OCI-LY3 (cell line): Measurements from ENCODE around the gene LMX1A.

Experiments used
- EZH2phosphoT487 ChIP-seq: fragments of 200-600 bp; shearing (Covaris generic); IDR thresholded peaks from 2 replicates; pipeline ENCODE4 v1.6.1; 2018; ENCODE audit warnings: antibody characterized with exemption, mixed run types, low read depth
- TF ChIP-seq, protein P1 (sequence below): fragments of 200-600, 300-600 bp; sonication (generic); IDR thresholded peaks from 2 replicates; pipeline ENCODE4 v1.5.1; 2014; ENCODE audit warnings: antibody characterized with exemption, low read length, low read depth

DNA sequence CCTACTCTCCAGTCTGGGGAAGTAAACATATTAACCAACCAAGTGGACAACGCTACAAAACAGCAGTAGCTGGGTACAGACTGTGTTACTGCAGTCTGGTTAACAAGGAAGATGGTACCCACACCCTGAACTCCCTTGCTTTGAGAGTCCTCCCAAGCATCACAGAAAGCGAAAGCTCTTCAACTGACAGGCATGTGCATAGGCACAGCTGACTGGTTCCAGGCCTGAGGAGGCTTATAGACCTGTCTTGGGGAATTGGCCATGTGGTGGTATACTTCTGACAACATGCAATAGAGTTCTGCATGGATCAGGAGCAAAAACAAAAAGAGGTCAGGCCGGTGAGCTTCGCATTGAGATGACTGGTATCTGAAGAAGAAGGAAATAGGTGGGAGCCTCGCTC lies 17.4 kb downstream of the LMX1A start:
- TF ChIP-seq, protein P1, sequence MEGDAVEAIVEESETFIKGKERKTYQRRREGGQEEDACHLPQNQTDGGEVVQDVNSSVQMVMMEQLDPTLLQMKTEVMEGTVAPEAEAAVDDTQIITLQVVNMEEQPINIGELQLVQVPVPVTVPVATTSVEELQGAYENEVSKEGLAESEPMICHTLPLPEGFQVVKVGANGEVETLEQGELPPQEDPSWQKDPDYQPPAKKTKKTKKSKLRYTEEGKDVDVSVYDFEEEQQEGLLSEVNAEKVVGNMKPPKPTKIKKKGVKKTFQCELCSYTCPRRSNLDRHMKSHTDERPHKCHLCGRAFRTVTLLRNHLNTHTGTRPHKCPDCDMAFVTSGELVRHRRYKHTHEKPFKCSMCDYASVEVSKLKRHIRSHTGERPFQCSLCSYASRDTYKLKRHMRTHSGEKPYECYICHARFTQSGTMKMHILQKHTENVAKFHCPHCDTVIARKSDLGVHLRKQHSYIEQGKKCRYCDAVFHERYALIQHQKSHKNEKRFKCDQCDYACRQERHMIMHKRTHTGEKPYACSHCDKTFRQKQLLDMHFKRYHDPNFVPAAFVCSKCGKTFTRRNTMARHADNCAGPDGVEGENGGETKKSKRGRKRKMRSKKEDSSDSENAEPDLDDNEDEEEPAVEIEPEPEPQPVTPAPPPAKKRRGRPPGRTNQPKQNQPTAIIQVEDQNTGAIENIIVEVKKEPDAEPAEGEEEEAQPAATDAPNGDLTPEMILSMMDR: no peak
- no peak for TF ChIP-seq EZH2phosphoT487
